Activated CD8-positive, alpha-beta T cell treated with anti-CD3 and anti-CD28 coated beads, Interleukin-2, amount 10 ng/mL, durations not matched to agents 7 days and 5 days (primary cell): ENCODE data around the gene POLQ. TPM values are rescaled to one million over a fixed set of nuclear protein-coding genes. Genes with fewer than 3 reads are reported as not detected.
A peak's percentile ranks its signal among the peaks of the same experiment; 100 is the strongest.
"Not testable (repeated sequence)": the region's sequence is repeated elsewhere in the genome, so short reads cannot be mapped to it uniquely, and the experiment has no call there.

ENCODE experiments used
- ATAC-seq: fragments of 150-1000 bp; cut with Tn5 transposase; one replicate; pipeline ENCODE4 v1.10.0; 2021; ENCODE audit warnings: moderate library complexity
- CTCF ChIA-PET: fragments of 350-600 bp; sonication (Branson Sonifier 250); formaldehyde crosslinking; loops from one replicate; lab custom pipeline; 2021; ENCODE audit warnings: antibody characterized with exemption; lab: Charles Lee
- POLR2A ChIA-PET: fragments of 350-600 bp; sonication (Branson Sonifier 250); formaldehyde crosslinking; loops from one replicate; lab custom pipeline; 2021; ENCODE audit warnings: antibody characterized with exemption; lab: Charles Lee
- DNase-seq: peaks from one replicate; pipeline ENCODE4 v3.0.0-alpha.2; 2020
- H3K27ac Mint-ChIP-seq: one replicate; pipeline ENCODE4 v1.8.0; 2021; ENCODE audit warnings: mild to moderate bottlenecking, mixed read lengths
- H3K27me3 Mint-ChIP-seq: one replicate; pipeline ENCODE4 v1.8.0; 2021; ENCODE audit warnings: low read depth, mixed read lengths
- H3K36me3 Mint-ChIP-seq: one replicate; pipeline ENCODE4 v1.8.0; 2021; ENCODE audit warnings: low read depth, mixed read lengths
- H3K4me1 Mint-ChIP-seq: one replicate; pipeline ENCODE4 v1.8.0; 2021; ENCODE audit warnings: low read depth, mixed read lengths
- H3K4me3 Mint-ChIP-seq: one replicate; pipeline ENCODE4 v1.8.0; 2021; ENCODE audit warnings: mild to moderate bottlenecking, mixed read lengths
- H3K9me3 Mint-ChIP-seq: one replicate; pipeline ENCODE4 v1.8.0; 2022; ENCODE audit warnings: mixed read lengths; ENCODE audit not compliant: insufficient read depth
- total RNA-seq, 2 experiments: library from RNA; stranded (reverse); gene quantifications; one replicate each; pipeline ENCODE4 v1.2.3, GENCODE V29; 2021

The POLQ gene
- total RNA-seq, 2 experiments from 2014 or later, result 35.5 to 35.6 TPM

- ChIA-PET POLR2A (no interaction called here), CTCF (no interaction called here)
- DNase-seq (no peak), ATAC-seq (no peak)
- Mint-ChIP-seq H3K27ac (no peak overlapping the region), H3K36me3 (peaks cover 62% of the 10 kb centered on the region), H3K4me1 (no peaks in the 10 kb centered on the region), H3K9me3 (no peaks in the 10 kb centered on the region), H3K4me3 (no peak overlapping the region), H3K27me3 (no peaks in the 10 kb centered on the region)
Observed at GRCh38 chr3:121467085-121467484, 78.7 kb downstream of the POLQ start.

GRCh38 chr3:121463745-121464144 is 82.0 kb downstream of the POLQ start:
- CTCF ChIA-PET, result no interaction called here
- no peak overlapping the region for H3K4me3 Mint-ChIP-seq
- POLR2A ChIA-PET, result no interaction called here
- no peak for ATAC-seq
- H3K27me3 Mint-ChIP-seq, result no peaks in the 10 kb centered on the region
- H3K36me3 Mint-ChIP-seq, result peaks cover 68% of the 10 kb centered on the region
- H3K9me3 Mint-ChIP-seq, result no peaks in the 10 kb centered on the region
- H3K4me1 Mint-ChIP-seq, result no peaks in the 10 kb centered on the region
- DNase-seq, result no peak
- H3K27ac Mint-ChIP-seq, result no peak overlapping the region

GRCh38 chr3:121462565-121462964 is 83.2 kb downstream of the POLQ start:
- Mint-ChIP-seq H3K4me3 (no peak overlapping the region), H3K27ac (no peak overlapping the region), H3K36me3 (peaks cover 69% of the 10 kb centered on the region), H3K4me1 (no peaks in the 10 kb centered on the region), H3K27me3 (no peaks in the 10 kb centered on the region), H3K9me3 (no peaks in the 10 kb centered on the region)
- DNase-seq (no peak), ATAC-seq (no peak)
- POLR2A ChIA-PET, result no interaction called here
- CTCF ChIA-PET, result no interaction called here

- H3K36me3 Mint-ChIP-seq, result peaks cover 73% of the 10 kb centered on the region
- CTCF ChIA-PET, H3K27me3 Mint-ChIP-seq, POLR2A ChIA-PET, H3K9me3 Mint-ChIP-seq, H3K27ac Mint-ChIP-seq, H3K4me1 Mint-ChIP-seq, H3K4me3 Mint-ChIP-seq, ATAC-seq, DNase-seq: not testable (repeated sequence)
Observed at GRCh38 chr3:121451752-121452151, 94.0 kb downstream of the POLQ start.

GRCh38 chr3:121443456-121443855 is 102.3 kb downstream of the POLQ start:
- DNase-seq (no peak), ATAC-seq (no peak)
- H3K36me3 Mint-ChIP-seq, result peaks cover 59% of the 10 kb centered on the region
- POLR2A ChIA-PET, result no interaction called here
- H3K4me1 Mint-ChIP-seq, result no peaks in the 10 kb centered on the region
- no peaks in the 10 kb centered on the region for H3K27me3 Mint-ChIP-seq
- no peak overlapping the region for H3K27ac Mint-ChIP-seq
- CTCF ChIA-PET, result interaction anchor here (0.7 kb wide), 1 partner anchor 17 kb away, joined by 4 read pairs; no protein-coding TSS in a partner anchor
- peaks cover 4% of the 10 kb centered on the region for H3K9me3 Mint-ChIP-seq
- no peak overlapping the region for H3K4me3 Mint-ChIP-seq

- Mint-ChIP-seq H3K4me1 (peaks cover 17% of the 10 kb centered on the region), H3K27me3 (no peaks in the 10 kb centered on the region), H3K27ac (no peak overlapping the region), H3K9me3 (no peaks in the 10 kb centered on the region), H3K4me3 (no peak overlapping the region), H3K36me3 (peaks cover 63% of the 10 kb centered on the region)
- DNase-seq, result no peak
- POLR2A ChIA-PET, result no interaction called here
- CTCF ChIA-PET, result no interaction called here
- no peak for ATAC-seq
Observed at GRCh38 chr3:121436641-121437040, 109.1 kb downstream of the POLQ start.

GRCh38 chr3:121436074-121436473 is 109.7 kb downstream of the POLQ start:
- CTCF ChIA-PET, result no interaction called here
- Mint-ChIP-seq H3K9me3 (no peaks in the 10 kb centered on the region), H3K4me1 (peaks cover 17% of the 10 kb centered on the region), H3K4me3 (no peak overlapping the region), H3K27ac (no peak overlapping the region), H3K27me3 (no peaks in the 10 kb centered on the region), H3K36me3 (peaks cover 63% of the 10 kb centered on the region)
- POLR2A ChIA-PET, result no interaction called here
- DNase-seq (no peak), ATAC-seq (no peak)

- ATAC-seq, result peak; percentile 96
- Mint-ChIP-seq H3K27me3 (no peaks in the 10 kb centered on the region), H3K4me1 (peaks cover 19% of the 10 kb centered on the region), H3K9me3 (no peaks in the 10 kb centered on the region), H3K4me3 (peak overlapping the region; percentile 22), H3K27ac (peak overlapping the region; percentile 79), H3K36me3 (peaks cover 69% of the 10 kb centered on the region)
- peak; percentile 78 for DNase-seq
- ChIA-PET POLR2A (no interaction called here), CTCF (interaction anchor here (1.0 to 1.1 kb wide), 2 partner anchors 14 to 17 kb away, joined by 3 read pairs; no protein-coding TSS in a partner anchor)
Observed at GRCh38 chr3:121431726-121432517, 113.9 kb downstream of the POLQ start.

- DNase-seq (no peak), ATAC-seq (no peak)
- Mint-ChIP-seq H3K4me3 (no peak overlapping the region), H3K27me3 (no peaks in the 10 kb centered on the region), H3K27ac (no peak overlapping the region), H3K9me3 (no peaks in the 10 kb centered on the region), H3K4me1 (peaks cover 19% of the 10 kb centered on the region), H3K36me3 (peaks cover 68% of the 10 kb centered on the region)
- POLR2A ChIA-PET, result no interaction called here
- CTCF ChIA-PET, result interaction anchor here (1.0 kb wide), 1 partner anchor 12 kb away, joined by 3 read pairs; no protein-coding TSS in a partner anchor
Observed at GRCh38 chr3:121430664-121431215, 115.0 kb downstream of the POLQ start.

- POLR2A ChIA-PET, result no interaction called here
- no peak for DNase-seq
- Mint-ChIP-seq H3K4me3 (no peak overlapping the region), H3K27ac (no peak overlapping the region), H3K9me3 (no peaks in the 10 kb centered on the region), H3K4me1 (peaks cover 2% of the 10 kb centered on the region), H3K27me3 (no peaks in the 10 kb centered on the region), H3K36me3 (peaks cover 46% of the 10 kb centered on the region)
- CTCF ChIA-PET, result no interaction called here
- ATAC-seq, result no peak
Observed at GRCh38 chr3:121424549-121424948, 121.2 kb downstream of the POLQ start.

GRCh38 chr3:121418182-121418581 is 127.6 kb downstream of the POLQ start:
- Mint-ChIP-seq H3K27me3 (no peaks in the 10 kb centered on the region), H3K4me3 (no peak overlapping the region), H3K9me3 (no peaks in the 10 kb centered on the region), H3K4me1 (no peaks in the 10 kb centered on the region), H3K27ac (no peak overlapping the region), H3K36me3 (peaks cover 14% of the 10 kb centered on the region)
- CTCF ChIA-PET, result interaction anchor here (0.9 kb wide), 1 partner anchor 13 kb away, joined by 3 read pairs; no protein-coding TSS in a partner anchor
- no peak for DNase-seq
- POLR2A ChIA-PET, result no interaction called here
- no peak for ATAC-seq

- ChIA-PET CTCF (no interaction called here), POLR2A (no interaction called here)
- no peak overlapping the region for H3K4me3 Mint-ChIP-seq
- H3K9me3 Mint-ChIP-seq, result no peaks in the 10 kb centered on the region
- peaks cover 7% of the 10 kb centered on the region for H3K36me3 Mint-ChIP-seq
- DNase-seq (no peak), ATAC-seq (no peak)
- H3K4me1 Mint-ChIP-seq, result no peaks in the 10 kb centered on the region
- H3K27me3 Mint-ChIP-seq, result no peaks in the 10 kb centered on the region
- no peak overlapping the region for H3K27ac Mint-ChIP-seq
Observed at GRCh38 chr3:121414924-121415323, 130.9 kb downstream of the POLQ start.
